Psoas muscle (tissue), 8 donors: ENCODE results near the gene SLX9. TPM values are rescaled to one million over a fixed set of nuclear protein-coding genes. Genes with fewer than 3 reads are reported as not detected.

Experiments used
- ATAC-seq, 4 donors: fragments of 200-7000 bp; cut with Tn5 transposase; one replicate each; pipeline ENCODE4 v1.9.1; 2020; ENCODE audit warnings: moderate library complexity in 3 of 4, mild to moderate bottlenecking in 2 of 4
- DNase-seq, 2 donors: peaks; one replicate each; pipeline ENCODE4 v3.0.0-alpha.2; 2020
- H3K27ac ChIP-seq: fragments of 200-600 bp; one replicate; pipeline ENCODE4 v1.8.0; 2022
- H3K27me3 ChIP-seq, 3 donors: fragments of 200-600 bp in 1 of 3; one replicate each; pipeline versions ENCODE4 v1.6.1 to v1.8.0; 2013 to 2022; ENCODE audit warnings: low read length in 2 of 3, mild to moderate bottlenecking in 2 of 3, moderate library complexity in 1 of 3; ENCODE audit not compliant: insufficient read depth in 3 of 3
- H3K36me3 ChIP-seq, 2 donors: fragments of 200-600 bp in 1 of 2; one replicate each; pipeline versions ENCODE4 v1.6.1 to v1.8.0; 2013 to 2022; ENCODE audit warnings: low read depth in 1 of 2, mild to moderate bottlenecking in 1 of 2, moderate library complexity in 1 of 2; ENCODE audit not compliant: insufficient read depth in 1 of 2
- H3K4me1 ChIP-seq: fragments of 200-600 bp; one replicate; pipeline ENCODE4 v1.8.0; 2022
- H3K4me3 ChIP-seq: fragments of 200-600 bp; one replicate; pipeline ENCODE4 v1.8.0; 2022; ENCODE audit warnings: mild to moderate bottlenecking
- H3K9me3 ChIP-seq: fragments of 200-600 bp; one replicate; pipeline ENCODE4 v1.8.0; 2022
- CTCF ChIP-seq: fragments of 200-600 bp; IDR thresholded peaks from one replicate; pipeline ENCODE4 v1.8.0; 2022; ENCODE audit warnings: antibody characterized with exemption
- WGBS, 3 donors: extraction: QIAGEN DNeasy Blood & Tissue Kit; methylation state at CpG; one replicate each; pipeline versions ENCODE4 v1.1.6 to v1.1.7; 2013; 5-methylcytosine and 5-hydroxymethylcytosine counted together
- intact Hi-C, 2 donors: fragments of 100-400 bp; cut with DNase I; formaldehyde crosslinking; loops; one replicate each; pipeline versions ENCODE4 v1.11.0 to v1.14.2; 2022
- polyA plus RNA-seq, 3 donors: library from polyadenylated mRNA; stranded (reverse); fragments of 200-250 nt; gene quantifications; one replicate each; pipeline ENCODE4 v1.2.3, GENCODE V29; 2013
- total RNA-seq, 4 donors: library from RNA; stranded (reverse); fragmentation: NEBNext Ultra II Directional in 2 of 4; extraction: Animal tissue kit (Norgen Biotek cat#: 25700) in 2 of 4; gene quantifications; one replicate each; pipeline versions ENCODE4 v1.2.1 to v1.2.4, GENCODE V29; 2021 to 2023
- donor health status: healthy with polysubstance abuse.
- donor health status: DM: no; HTN: no; CAD: no; lungs with moderate emphysema.
- donor health status: Bipolar disorder and iron deficiency.
- donor health status: healthy.
- donor health status: DM: yes; HTN: yes; CAD: no.
- donor health status: DM: no; HTN: no; CAD: no.
- donor health status: DM: no; HTN: no; CAD: no.
- donor health status: DM: yes; HTN: yes; CAD: no.

The SLX9 gene
- total and polyA plus RNA-seq, 7 donors, result 20.2 to 69.2 (median 30.1) TPM

GRCh38 chr21:44918581-44919033 is 21.2 kb upstream of the SLX9 start:
- Histone ChIP-seq H3K27me3 (peaks cover 0 to 32% (median 3%) of the 10 kb centered on the region in 3 donors), H3K36me3 (no peaks in the 10 kb centered on the region), H3K27ac (no peak overlapping the region), H3K4me1 (no peaks in the 10 kb centered on the region), H3K9me3 (no peaks in the 10 kb centered on the region), H3K4me3 (no peak overlapping the region)
- intact Hi-C loops, result no loop called here
- no peak for ATAC-seq
- 65 to 71% (median 70%) methylated on average over 13 of the region's 13 CpGs for WGBS, 3 donors
- DNase-seq, result peak in 1 of 2 donors; percentile 29
- TF ChIP-seq CTCF, result no peak

GRCh38 chr21:44919111-44919912 is 20.5 kb upstream of the SLX9 start:
- peak overlapping the region; percentile 46 for H3K4me3 ChIP-seq
- no peaks in the 10 kb centered on the region for H3K36me3 ChIP-seq
- intact Hi-C loops, result no loop called here
- WGBS, 3 donors, result 57 to 76% (median 61%) methylated on average over 21 to 22 of the region's 26 CpGs
- no peak for ATAC-seq
- TF ChIP-seq CTCF, result no peak
- H3K4me1 ChIP-seq, result no peaks in the 10 kb centered on the region
- no peaks in the 10 kb centered on the region for H3K9me3 ChIP-seq
- no peak overlapping the region for H3K27ac ChIP-seq
- peaks cover 0 to 32% (median 3%) of the 10 kb centered on the region in 3 donors for H3K27me3 ChIP-seq
- DNase-seq, result peak; percentile 16 to 29

- ATAC-seq (no peak), DNase-seq (peak in 1 of 2 donors; percentile 49)
- intact Hi-C loops, result no loop called here
- 70 to 73% (median 71%) methylated on average over 27 to 28 of the region's 28 CpGs for WGBS, 3 donors
- H3K27ac ChIP-seq, result no peak overlapping the region
- no peak for TF ChIP-seq CTCF
- H3K4me1 ChIP-seq, result no peaks in the 10 kb centered on the region
- peaks cover 0 to 32% (median 3%) of the 10 kb centered on the region in 3 donors for H3K27me3 ChIP-seq
- H3K36me3 ChIP-seq, result no peaks in the 10 kb centered on the region
- H3K9me3 ChIP-seq, result no peaks in the 10 kb centered on the region
- peak overlapping the region; percentile 46 for H3K4me3 ChIP-seq
Observed at GRCh38 chr21:44919913-44920693, 19.7 kb upstream of the SLX9 start.

GRCh38 chr21:44920694-44921604 is 18.9 kb upstream of the SLX9 start, which contains the start of gene ITGB2:
TSS of gene ITGB2 (minus strand) at chr21:44920899. CDS start at chr21:44910782, 10,117 bp downstream.
- no peaks in the 10 kb centered on the region for H3K36me3 ChIP-seq
- DNase-seq, result peak; percentile 37 to 74
- no peaks in the 10 kb centered on the region for H3K9me3 ChIP-seq
- H3K27ac ChIP-seq, result no peak within 1 kb of the TSS
- no peaks in the 10 kb centered on the region for H3K4me1 ChIP-seq
- peaks cover 0 to 32% (median 3%) of the 10 kb centered on the region in 3 donors for H3K27me3 ChIP-seq
- peak within 1 kb of the TSS; percentile 46 for H3K4me3 ChIP-seq
- ATAC-seq, result peak in 1 of 4 donors; percentile 46
- no peak for TF ChIP-seq CTCF
- intact Hi-C loops, result no loop called here
- 69 to 78% (median 73%) methylated on average over 29 of the region's 29 CpGs for WGBS, 3 donors
